ENCODE results near the gene WDR37. TPM values are rescaled to one million over a fixed set of nuclear protein-coding genes. Genes with fewer than 3 reads are reported as not detected.

Gene WDR37
- total RNA-seq, 2 experiments from 2014 or later: 17.2 to 17.9 TPM

GRCh38 chr10:1119027-1119426 is 62.8 kb downstream of the WDR37 start:
- no peaks in the 10 kb centered on the region for H3K9me3 Mint-ChIP-seq
- intact Hi-C loops (cut with micrococcal nuclease): no loop called here
- peaks cover 71% of the 10 kb centered on the region for H3K36me3 Mint-ChIP-seq (ENCODE audit: low read depth)
- ATAC-seq (no peak), DNase-seq (no peak)
- TF ChIP-seq CTCF (IDR thresholded peaks at IDR 0.05): no peak
- peaks cover 36% of the 10 kb centered on the region for H3K4me1 Mint-ChIP-seq (ENCODE audit: low read depth)
- H3K27ac Mint-ChIP-seq: peak overlapping the region; percentile 0
- no peaks in the 10 kb centered on the region for H3K27me3 Mint-ChIP-seq
- H3K4me3 Mint-ChIP-seq: no peak overlapping the region
- ChIA-PET CTCF (interaction anchor here (1.0 to 1.5 kb wide), 2 partner anchors 9 to 301 kb away, joined by 3 to 4 read pairs; no protein-coding TSS in a partner anchor), POLR2A (no interaction called here)

- DNase-seq (no peak), ATAC-seq (no peak)
- Mint-ChIP-seq H3K36me3 (ENCODE audit: low read depth) (peaks cover 73% of the 10 kb centered on the region), H3K27me3 (no peaks in the 10 kb centered on the region), H3K4me1 (ENCODE audit: low read depth) (peaks cover 37% of the 10 kb centered on the region), H3K4me3 (no peak overlapping the region), H3K27ac (no peak overlapping the region), H3K9me3 (no peaks in the 10 kb centered on the region)
- no peak for TF ChIP-seq CTCF (IDR thresholded peaks at IDR 0.05)
- CTCF ChIA-PET: interaction anchor here (1.5 kb wide), 1 partner anchor 9 kb away, joined by 4 read pairs; no protein-coding TSS in a partner anchor
- POLR2A ChIA-PET: no interaction called here
- intact Hi-C loops (cut with micrococcal nuclease): no loop called here
Observed at GRCh38 chr10:1119501-1119900, 63.3 kb downstream of the WDR37 start.

GRCh38 chr10:1120306-1120705 is 64.1 kb downstream of the WDR37 start:
- TF ChIP-seq CTCF (IDR thresholded peaks at IDR 0.05): no peak
- peaks cover 71% of the 10 kb centered on the region for H3K36me3 Mint-ChIP-seq (ENCODE audit: low read depth)
- CTCF ChIA-PET: no interaction called here
- H3K4me3 Mint-ChIP-seq: no peak overlapping the region
- DNase-seq (no peak), ATAC-seq (no peak)
- H3K4me1 Mint-ChIP-seq (ENCODE audit: low read depth): peaks cover 37% of the 10 kb centered on the region
- no peaks in the 10 kb centered on the region for H3K9me3 Mint-ChIP-seq
- intact Hi-C loops (cut with micrococcal nuclease): no loop called here
- no peaks in the 10 kb centered on the region for H3K27me3 Mint-ChIP-seq
- H3K27ac Mint-ChIP-seq: no peak overlapping the region
- POLR2A ChIA-PET: no interaction called here

GRCh38 chr10:1120801-1121211 is 64.6 kb downstream of the WDR37 start:
- Mint-ChIP-seq H3K4me3 (no peak overlapping the region), H3K27me3 (no peaks in the 10 kb centered on the region), H3K9me3 (no peaks in the 10 kb centered on the region), H3K36me3 (ENCODE audit: low read depth) (peaks cover 70% of the 10 kb centered on the region), H3K4me1 (ENCODE audit: low read depth) (peaks cover 37% of the 10 kb centered on the region), H3K27ac (no peak overlapping the region)
- CTCF ChIA-PET: no interaction called here
- POLR2A ChIA-PET: no interaction called here
- DNase-seq (no peak), ATAC-seq (no peak)
- TF ChIP-seq CTCF (IDR thresholded peaks at IDR 0.05): no peak
- intact Hi-C loops (cut with micrococcal nuclease): no loop called here

GRCh38 chr10:1121271-1121970 is 65.2 kb downstream of the WDR37 start:
- TF ChIP-seq CTCF (IDR thresholded peaks at IDR 0.05): no peak
- DNase-seq: no peak
- ATAC-seq: no peak
- Mint-ChIP-seq H3K27me3 (no peaks in the 10 kb centered on the region), H3K36me3 (ENCODE audit: low read depth) (peaks cover 69% of the 10 kb centered on the region), H3K9me3 (no peaks in the 10 kb centered on the region), H3K4me3 (no peak overlapping the region), H3K27ac (no peak overlapping the region), H3K4me1 (ENCODE audit: low read depth) (peaks cover 37% of the 10 kb centered on the region)
- intact Hi-C loops (cut with micrococcal nuclease): no loop called here
- ChIA-PET POLR2A (no interaction called here), CTCF (interaction anchor here (1.7 kb wide), 1 partner anchor 11 kb away, joined by 4 read pairs; no protein-coding TSS in a partner anchor)
